Activated CD4-positive, alpha-beta T cell treated with anti-CD3 and anti-CD28 coated beads, Interleukin-2, amount 10 ng/mL, durations not matched to agents 24 days and 14 days (primary cell): ENCODE measurements around the gene KDM5C. TPM values are rescaled to one million over a fixed set of nuclear protein-coding genes. Genes with fewer than 3 reads are reported as not detected.

ENCODE experiments used
- DNase-seq: peaks from one replicate; pipeline ENCODE4 v3.0.0; 2022
- H3K27ac Mint-ChIP-seq: one replicate; pipeline ENCODE4 v1.8.0; 2022; ENCODE audit warnings: mild to moderate bottlenecking, mixed read lengths
- H3K27me3 Mint-ChIP-seq: one replicate; pipeline ENCODE4 v1.8.0; 2022; ENCODE audit warnings: mixed read lengths
- H3K36me3 Mint-ChIP-seq: one replicate; pipeline ENCODE4 v1.8.0; 2022; ENCODE audit warnings: low read depth, mild to moderate bottlenecking, mixed read lengths
- H3K4me1 Mint-ChIP-seq: one replicate; pipeline ENCODE4 v1.8.0; 2021; ENCODE audit warnings: mixed read lengths
- H3K4me3 Mint-ChIP-seq: one replicate; pipeline ENCODE4 v1.8.0; 2022; ENCODE audit warnings: mild to moderate bottlenecking, moderate library complexity, mixed read lengths
- H3K9me3 Mint-ChIP-seq: one replicate; pipeline ENCODE4 v1.8.0; 2021; ENCODE audit warnings: mixed read lengths
- intact Hi-C: fragments of 100-400 bp; cut with micrococcal nuclease; formaldehyde crosslinking; loops from one replicate; pipeline ENCODE4 v1.15.1; 2023
- total RNA-seq: library from RNA; stranded (reverse); gene quantifications from 2 replicates; pipeline ENCODE4 v1.2.3, GENCODE V29; 2022

KDM5C gene
- total RNA-seq, 1 donor from 2014 or later, result 119 TPM

GRCh38 chrX:53237056-53237455 lies 12.0 kb upstream of the KDM5C start:
- H3K27me3 Mint-ChIP-seq, result no peaks in the 10 kb centered on the region
- H3K36me3 Mint-ChIP-seq, result no peaks in the 10 kb centered on the region
- DNase-seq, result no peak
- intact Hi-C loops, result no loop called here
- H3K9me3 Mint-ChIP-seq, result no peaks in the 10 kb centered on the region
- no peak overlapping the region for H3K27ac Mint-ChIP-seq
- H3K4me1 Mint-ChIP-seq, result peaks cover 4% of the 10 kb centered on the region
- H3K4me3 Mint-ChIP-seq, result no peak overlapping the region

DNA sequence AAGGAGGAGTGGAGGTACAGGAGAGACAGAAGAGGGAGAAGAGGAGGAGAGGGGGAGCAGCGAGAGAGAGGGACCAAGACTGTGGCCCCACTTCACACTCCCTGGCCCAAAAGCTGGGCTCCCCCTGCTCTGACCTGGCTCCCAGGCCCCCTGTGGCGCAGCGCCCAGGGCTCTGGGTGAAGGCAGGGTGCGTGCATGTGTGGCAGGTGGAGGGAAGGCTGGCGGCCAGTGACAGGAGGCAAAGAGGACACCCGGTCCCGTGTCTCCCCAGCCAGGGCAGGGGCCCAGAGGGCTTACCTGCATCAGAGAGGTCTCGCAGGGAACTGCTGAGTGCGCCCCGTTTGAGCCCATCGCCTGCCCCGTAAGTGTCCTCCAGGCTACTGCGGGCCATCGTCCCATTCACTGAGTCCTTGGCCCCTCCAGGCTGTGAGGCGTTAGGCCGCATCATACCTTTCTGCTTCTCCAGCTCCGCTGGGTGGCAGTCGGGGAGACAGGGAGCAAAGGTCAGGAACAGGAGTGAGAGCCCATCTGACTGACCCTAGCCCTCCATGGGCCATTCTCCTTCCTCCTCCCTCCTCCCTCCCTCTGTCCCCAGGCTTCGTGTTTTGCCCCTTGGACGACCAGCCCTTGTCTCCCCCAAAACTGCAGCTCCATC lies 11.1 kb upstream of the KDM5C start:
- Mint-ChIP-seq H3K27me3 (no peaks in the 10 kb centered on the region), H3K4me1 (peaks cover 4% of the 10 kb centered on the region), H3K4me3 (no peak overlapping the region), H3K36me3 (no peaks in the 10 kb centered on the region), H3K27ac (no peak overlapping the region), H3K9me3 (no peaks in the 10 kb centered on the region)
- DNase-seq, result no peak
- intact Hi-C loops, result no loop called here

DNA sequence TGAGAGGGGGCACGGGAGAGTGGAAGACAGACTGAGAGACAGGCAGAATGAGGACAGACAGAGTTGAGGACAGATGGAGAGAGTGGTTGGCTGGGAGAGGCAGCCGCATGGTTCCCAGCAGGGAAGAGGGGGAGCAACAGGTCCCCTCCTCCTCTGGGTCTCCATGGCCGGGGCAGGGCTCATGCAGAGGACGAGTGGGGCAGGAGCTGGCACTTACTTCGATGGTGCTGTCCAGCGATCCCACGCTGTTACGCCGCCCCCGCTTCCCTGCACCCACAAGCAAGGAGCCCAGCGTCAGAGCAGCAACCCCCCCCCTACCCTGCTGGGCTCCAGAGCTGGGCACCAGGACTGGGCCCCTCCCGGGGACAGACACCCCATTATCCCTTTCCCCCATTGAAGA lies 10.6 kb upstream of the KDM5C start:
- H3K4me3 Mint-ChIP-seq, result no peak overlapping the region
- no peaks in the 10 kb centered on the region for H3K9me3 Mint-ChIP-seq
- DNase-seq, result no peak
- H3K27ac Mint-ChIP-seq, result no peak overlapping the region
- intact Hi-C loops, result no loop called here
- H3K36me3 Mint-ChIP-seq, result no peaks in the 10 kb centered on the region
- H3K27me3 Mint-ChIP-seq, result no peaks in the 10 kb centered on the region
- peaks cover 4% of the 10 kb centered on the region for H3K4me1 Mint-ChIP-seq

DNA sequence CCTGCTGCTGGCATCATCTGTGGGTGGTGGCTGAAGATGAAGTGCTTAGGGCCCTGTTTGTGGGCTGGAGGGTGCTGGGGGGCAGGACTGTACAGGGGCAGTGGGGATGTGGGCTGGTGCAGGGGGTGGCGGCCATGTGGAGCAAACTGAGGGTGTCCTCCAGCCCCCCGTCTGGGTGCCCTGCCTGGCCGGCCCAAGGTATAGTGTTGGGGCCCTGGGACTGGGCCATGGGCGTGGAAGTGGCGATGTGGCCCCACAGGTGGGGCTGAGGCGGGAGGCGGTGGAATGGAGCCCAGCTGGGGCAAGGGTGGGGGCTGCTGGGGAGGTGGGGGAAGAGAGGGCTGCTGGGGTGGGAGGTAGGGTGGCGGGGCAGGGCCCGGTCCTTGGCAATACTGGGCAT lies 9.5 kb upstream of the KDM5C start:
- H3K4me3 Mint-ChIP-seq, result no peak overlapping the region

DNA sequence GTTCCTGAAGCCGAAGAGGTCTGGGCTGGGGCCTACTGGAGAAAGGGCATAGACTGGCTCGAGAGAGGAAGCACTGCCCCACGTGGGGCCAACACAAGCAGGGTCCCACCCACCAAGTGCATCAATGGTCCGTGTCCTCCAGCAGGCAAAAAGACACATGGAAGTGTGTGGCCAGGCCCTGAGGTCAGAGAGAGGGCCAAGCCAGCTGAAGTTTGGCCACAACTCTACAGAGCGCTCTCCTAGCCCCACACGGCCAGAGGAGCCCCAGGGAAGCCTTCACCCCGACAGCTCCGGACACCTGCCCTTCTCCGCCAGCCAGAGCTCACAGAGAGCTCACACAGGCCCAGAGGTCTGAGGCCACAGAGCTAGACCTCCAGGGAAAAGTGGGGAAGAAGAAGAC lies 8.5 kb upstream of the KDM5C start:
- no peaks in the 10 kb centered on the region for H3K9me3 Mint-ChIP-seq
- no peaks in the 10 kb centered on the region for H3K36me3 Mint-ChIP-seq
- no peak for DNase-seq
- peaks cover 3% of the 10 kb centered on the region for H3K4me1 Mint-ChIP-seq
- H3K4me3 Mint-ChIP-seq, result no peak overlapping the region
- H3K27me3 Mint-ChIP-seq, result no peaks in the 10 kb centered on the region
- no peak overlapping the region for H3K27ac Mint-ChIP-seq
- intact Hi-C loops, result no loop called here

More for the DNA sequence above, 9.5 kb upstream of the KDM5C start:
- H3K4me1 Mint-ChIP-seq, result peaks cover 6% of the 10 kb centered on the region
- intact Hi-C loops, result no loop called here
- no peak for DNase-seq
- no peaks in the 10 kb centered on the region for H3K36me3 Mint-ChIP-seq
- no peaks in the 10 kb centered on the region for H3K27me3 Mint-ChIP-seq
- no peak overlapping the region for H3K27ac Mint-ChIP-seq
- no peaks in the 10 kb centered on the region for H3K9me3 Mint-ChIP-seq

DNA sequence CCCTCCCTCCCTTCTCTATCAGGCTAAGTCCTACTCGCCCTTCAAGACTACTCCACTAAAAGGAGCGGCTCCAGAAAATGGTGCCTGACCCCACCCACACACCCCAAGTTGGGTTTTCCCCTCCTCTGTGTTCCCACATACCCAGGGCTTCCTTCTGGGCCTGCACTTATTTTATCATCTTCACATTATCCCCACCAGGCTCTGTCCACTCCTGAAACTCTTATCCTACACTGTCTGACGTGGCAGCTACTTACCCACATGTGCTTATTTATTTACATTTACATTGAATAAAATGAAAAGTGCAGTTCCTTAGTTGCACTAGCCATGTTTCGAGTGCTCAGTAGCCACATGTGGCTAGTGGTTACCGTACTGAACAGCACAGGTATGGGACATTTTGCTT lies 5.1 kb upstream of the KDM5C start:
- DNase-seq, result no peak
- Mint-ChIP-seq H3K27ac (no peak overlapping the region), H3K4me3 (no peak overlapping the region), H3K4me1 (peaks cover 19% of the 10 kb centered on the region), H3K9me3 (no peaks in the 10 kb centered on the region), H3K36me3 (peaks cover 2% of the 10 kb centered on the region), H3K27me3 (no peaks in the 10 kb centered on the region)
- intact Hi-C loops, result no loop called here

GRCh38 chrX:53227224-53227765 lies 2.3 kb upstream of the KDM5C start:
- Mint-ChIP-seq H3K9me3 (no peaks in the 10 kb centered on the region), H3K4me1 (peaks cover 35% of the 10 kb centered on the region), H3K27me3 (no peaks in the 10 kb centered on the region), H3K27ac (peak overlapping the region; percentile 37), H3K36me3 (peaks cover 22% of the 10 kb centered on the region), H3K4me3 (no peak overlapping the region)
- no peak for DNase-seq
- intact Hi-C loops, result no loop called here

GRCh38 chrX:53223955-53224859 lies 800 bp downstream of the KDM5C start:
- H3K27ac Mint-ChIP-seq, result peak overlapping the region; percentile 99
- peaks cover 41% of the 10 kb centered on the region for H3K4me1 Mint-ChIP-seq
- peak; percentile 56 for DNase-seq
- peaks cover 27% of the 10 kb centered on the region for H3K36me3 Mint-ChIP-seq
- intact Hi-C loops, result loop anchor here (2.0 kb wide), 1 partner anchor 199 kb away; the partner anchor contains the start of genes RIBC1 and SMC1A
- no peaks in the 10 kb centered on the region for H3K27me3 Mint-ChIP-seq
- no peaks in the 10 kb centered on the region for H3K9me3 Mint-ChIP-seq
- H3K4me3 Mint-ChIP-seq, result peak overlapping the region; percentile 97

GRCh38 chrX:53223068-53223693 lies 1.8 kb downstream of the KDM5C start:
- intact Hi-C loops, result no loop called here
- Mint-ChIP-seq H3K27ac (peak overlapping the region; percentile 99), H3K36me3 (peaks cover 31% of the 10 kb centered on the region)

GRCh38 chrX:53211391-53211978 lies 13.5 kb downstream of the KDM5C start:
- no peak overlapping the region for H3K4me3 Mint-ChIP-seq
- H3K27me3 Mint-ChIP-seq, result no peaks in the 10 kb centered on the region
- no peaks in the 10 kb centered on the region for H3K9me3 Mint-ChIP-seq
- H3K36me3 Mint-ChIP-seq, result peaks cover 44% of the 10 kb centered on the region
- H3K27ac Mint-ChIP-seq, result no peak overlapping the region
- no peaks in the 10 kb centered on the region for H3K4me1 Mint-ChIP-seq
- no peak for DNase-seq
- intact Hi-C loops, result no loop called here

More at GRCh38 chrX:53223068-53223693, 1.8 kb downstream of the KDM5C start:
- H3K27me3 Mint-ChIP-seq, result no peaks in the 10 kb centered on the region
- DNase-seq, result no peak
- H3K4me1 Mint-ChIP-seq, result peaks cover 41% of the 10 kb centered on the region
- peak overlapping the region; percentile 97 for H3K4me3 Mint-ChIP-seq
- H3K9me3 Mint-ChIP-seq, result no peaks in the 10 kb centered on the region

GRCh38 chrX:53196678-53197077 lies 28.3 kb downstream of the KDM5C start:
- no peak overlapping the region for H3K27ac Mint-ChIP-seq
- intact Hi-C loops, result no loop called here
- no peaks in the 10 kb centered on the region for H3K9me3 Mint-ChIP-seq
- H3K36me3 Mint-ChIP-seq, result peaks cover 43% of the 10 kb centered on the region
- H3K4me3 Mint-ChIP-seq, result no peak overlapping the region
- DNase-seq, result no peak
- H3K4me1 Mint-ChIP-seq, result no peaks in the 10 kb centered on the region
- no peaks in the 10 kb centered on the region for H3K27me3 Mint-ChIP-seq

DNA sequence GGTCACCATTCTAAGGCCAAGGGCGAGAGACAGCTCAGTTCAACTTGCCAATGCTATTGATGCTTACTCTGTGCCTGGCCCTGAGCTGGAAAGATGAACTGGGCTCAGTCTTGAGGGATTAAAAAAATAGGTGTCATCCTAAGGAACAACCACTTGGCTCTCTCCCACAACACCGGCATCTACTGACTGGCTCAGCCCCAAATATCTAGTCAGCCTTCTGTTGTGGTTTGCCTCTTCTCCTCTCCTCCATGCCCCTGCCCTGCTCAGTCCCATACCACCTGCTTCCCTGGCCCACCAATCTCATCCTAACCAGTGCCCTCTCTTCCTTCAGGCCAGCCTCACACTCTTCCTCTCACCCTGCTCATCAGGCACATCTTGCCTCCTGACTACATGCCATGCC lies 29.6 kb downstream of the KDM5C start:
- Mint-ChIP-seq H3K4me3 (no peak overlapping the region), H3K27me3 (no peaks in the 10 kb centered on the region), H3K9me3 (no peaks in the 10 kb centered on the region), H3K4me1 (no peaks in the 10 kb centered on the region), H3K27ac (no peak overlapping the region), H3K36me3 (peaks cover 40% of the 10 kb centered on the region)
- intact Hi-C loops, result no loop called here
- no peak for DNase-seq

DNA sequence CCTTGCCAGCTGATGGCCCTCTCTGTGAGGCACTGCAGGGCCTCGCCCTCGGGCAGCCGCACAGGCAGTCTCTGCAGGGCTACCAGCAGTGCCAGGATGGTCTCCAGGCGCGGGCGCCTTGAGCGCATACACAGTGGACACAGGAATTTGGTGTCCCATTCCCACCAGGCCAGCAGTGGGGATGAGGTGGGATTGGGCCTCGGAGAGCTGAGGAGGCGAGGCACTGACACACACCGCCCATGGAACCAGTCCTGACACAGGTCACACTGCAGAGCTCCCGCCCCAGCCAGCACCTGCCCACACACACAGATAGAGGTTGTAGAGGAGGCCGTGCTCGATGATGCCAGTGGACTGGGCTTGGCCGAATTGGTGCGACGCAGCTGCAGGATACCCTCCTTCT lies 30.7 kb downstream of the KDM5C start:
- intact Hi-C loops, result no loop called here
- DNase-seq, result no peak
- no peaks in the 10 kb centered on the region for H3K4me1 Mint-ChIP-seq
- peaks cover 37% of the 10 kb centered on the region for H3K36me3 Mint-ChIP-seq
- H3K9me3 Mint-ChIP-seq, result no peaks in the 10 kb centered on the region
- no peaks in the 10 kb centered on the region for H3K27me3 Mint-ChIP-seq
- H3K27ac Mint-ChIP-seq, result no peak overlapping the region
- no peak overlapping the region for H3K4me3 Mint-ChIP-seq
